GM12878 (cell line): ENCODE measurements around the gene TMEM38A. TPM values are rescaled to one million over a fixed set of nuclear protein-coding genes. Genes with fewer than 3 reads are reported as not detected.

ENCODE experiments used
- EZH2 ChIP-seq: IDR thresholded peaks from 2 replicates; pipeline ENCODE4 v1.6.1; 2012; ENCODE audit warnings: low read depth, mild to moderate bottlenecking, control low read depth, inconsistent platforms, low read length, borderline replicate concordance; ENCODE audit not compliant: control insufficient read depth
- NFIC ChIP-seq: IDR thresholded peaks from 2 replicates; pipeline ENCODE4 v1.6.1; 2012; ENCODE audit warnings: low read depth, mild to moderate bottlenecking, inconsistent platforms, low read length, moderate library complexity
- polyA plus RNA-seq, 11 experiments: library from polyadenylated mRNA; depleted of rRNA in 4 of 11; unstranded in 6 of 11; stranded (reverse) in 5 of 11; fragments of >200 nt; fragmentation: Nextera tagmentation in 4 of 11; fragmentation: Illumina TruSeq in 1 of 11; extraction: Ambion mirVana in 4 of 11; extraction: Trizol in 1 of 11; gene quantifications; 1 replicate in 1 of 11; 2 replicates in 10 of 11; pipeline versions ENCODE4 v1.2.1 to v1.2.3, GENCODE V29; 2011 to 2016; ENCODE audit warnings: inconsistent platforms in 2 of 11, missing spikeins in 2 of 11, low read depth in 1 of 11
- total RNA-seq, 4 experiments: library from RNA; depleted of rRNA in 3 of 4; stranded (reverse); fragments of >200 nt in 3 of 4; fragmentation: Illumina TruSeq in 1 of 4; extraction: Trizol in 1 of 4; gene quantifications; 2 replicates each; pipeline versions ENCODE4 v1.2.1 to v1.2.3, GENCODE V29; 2013 to 2021
- TF ChIP-seq, protein P1 (sequence below): fragments of 450-650 bp; IDR thresholded peaks from 2 replicates; pipeline ENCODE4 v1.6.1; 2017; ENCODE audit warnings: antibody characterized with exemption, mild to moderate bottlenecking, moderate library complexity
- TF ChIP-seq, protein P2 (sequence below): fragments of 450-650 bp; formaldehyde crosslinking; IDR thresholded peaks from 2 replicates; pipeline ENCODE4 v1.4.0; 2022; ENCODE audit warnings: mild to moderate bottlenecking, moderate library complexity

Gene TMEM38A
- total and polyA plus RNA-seq, 10 of the 15 experiments (the other 5 are each of a cell fraction or from before 2014, with no cell fraction given) = 4.5 to 22.2 (median 15.0) TPM

- TF ChIP-seq, protein P1, sequence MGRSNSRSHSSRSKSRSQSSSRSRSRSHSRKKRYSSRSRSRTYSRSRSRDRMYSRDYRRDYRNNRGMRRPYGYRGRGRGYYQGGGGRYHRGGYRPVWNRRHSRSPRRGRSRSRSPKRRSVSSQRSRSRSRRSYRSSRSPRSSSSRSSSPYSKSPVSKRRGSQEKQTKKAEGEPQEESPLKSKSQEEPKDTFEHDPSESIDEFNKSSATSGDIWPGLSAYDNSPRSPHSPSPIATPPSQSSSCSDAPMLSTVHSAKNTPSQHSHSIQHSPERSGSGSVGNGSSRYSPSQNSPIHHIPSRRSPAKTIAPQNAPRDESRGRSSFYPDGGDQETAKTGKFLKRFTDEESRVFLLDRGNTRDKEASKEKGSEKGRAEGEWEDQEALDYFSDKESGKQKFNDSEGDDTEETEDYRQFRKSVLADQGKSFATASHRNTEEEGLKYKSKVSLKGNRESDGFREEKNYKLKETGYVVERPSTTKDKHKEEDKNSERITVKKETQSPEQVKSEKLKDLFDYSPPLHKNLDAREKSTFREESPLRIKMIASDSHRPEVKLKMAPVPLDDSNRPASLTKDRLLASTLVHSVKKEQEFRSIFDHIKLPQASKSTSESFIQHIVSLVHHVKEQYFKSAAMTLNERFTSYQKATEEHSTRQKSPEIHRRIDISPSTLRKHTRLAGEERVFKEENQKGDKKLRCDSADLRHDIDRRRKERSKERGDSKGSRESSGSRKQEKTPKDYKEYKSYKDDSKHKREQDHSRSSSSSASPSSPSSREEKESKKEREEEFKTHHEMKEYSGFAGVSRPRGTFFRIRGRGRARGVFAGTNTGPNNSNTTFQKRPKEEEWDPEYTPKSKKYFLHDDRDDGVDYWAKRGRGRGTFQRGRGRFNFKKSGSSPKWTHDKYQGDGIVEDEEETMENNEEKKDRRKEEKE = no peak
- TF ChIP-seq, protein P2, sequence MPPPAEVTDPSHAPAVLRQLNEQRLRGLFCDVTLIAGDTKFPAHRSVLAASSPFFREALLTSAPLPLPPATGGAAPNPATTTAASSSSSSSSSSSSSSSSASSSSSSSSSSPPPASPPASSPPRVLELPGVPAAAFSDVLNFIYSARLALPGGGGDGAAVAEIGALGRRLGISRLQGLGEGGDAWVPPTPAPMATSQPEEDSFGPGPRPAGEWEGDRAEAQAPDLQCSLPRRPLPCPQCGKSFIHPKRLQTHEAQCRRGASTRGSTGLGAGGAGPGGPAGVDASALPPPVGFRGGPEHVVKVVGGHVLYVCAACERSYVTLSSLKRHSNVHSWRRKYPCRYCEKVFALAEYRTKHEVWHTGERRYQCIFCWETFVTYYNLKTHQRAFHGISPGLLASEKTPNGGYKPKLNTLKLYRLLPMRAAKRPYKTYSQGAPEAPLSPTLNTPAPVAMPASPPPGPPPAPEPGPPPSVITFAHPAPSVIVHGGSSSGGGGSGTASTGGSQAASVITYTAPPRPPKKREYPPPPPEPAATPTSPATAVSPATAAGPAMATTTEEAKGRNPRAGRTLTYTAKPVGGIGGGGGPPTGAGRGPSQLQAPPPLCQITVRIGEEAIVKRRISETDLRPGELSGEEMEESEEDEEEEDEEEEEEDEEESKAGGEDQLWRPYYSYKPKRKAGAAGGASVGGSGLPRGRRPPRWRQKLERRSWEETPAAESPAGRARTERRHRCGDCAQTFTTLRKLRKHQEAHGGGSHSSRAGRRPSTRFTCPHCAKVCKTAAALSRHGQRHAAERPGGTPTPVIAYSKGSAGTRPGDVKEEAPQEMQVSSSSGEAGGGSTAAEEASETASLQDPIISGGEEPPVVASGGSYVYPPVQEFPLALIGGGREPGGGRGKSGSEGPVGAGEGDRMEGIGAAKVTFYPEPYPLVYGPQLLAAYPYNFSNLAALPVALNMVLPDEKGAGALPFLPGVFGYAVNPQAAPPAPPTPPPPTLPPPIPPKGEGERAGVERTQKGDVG (CRISPR knock-in tag) = no peak
- TF ChIP-seq EZH2 = no peak
- no peak for TF ChIP-seq NFIC
Observed at GRCh38 chr19:16621165-16621800, 39.7 kb upstream of the TMEM38A start (continued).
